Fibroblast of mammary gland (primary cell): ENCODE measurements around the gene NVL.

ENCODE experiments used
- DNase-seq: peaks from one replicate; pipeline ENCODE4 v3.0.0-alpha.2; 2010; ENCODE audit warnings: low read depth
- H3K4me3 ChIP-seq: 2 replicates; pipeline ENCODE4 v1.5.1; 2011; ENCODE audit warnings: low read depth, mild to moderate bottlenecking, low read length, moderate library complexity; ENCODE audit not compliant: control insufficient read depth
- TF ChIP-seq, protein P1 (sequence below): conservative IDR thresholded peaks from 2 replicates; pipeline ENCODE4 v1.5.1; 2011; ENCODE audit warnings: low read depth, low read length, inconsistent platforms; ENCODE audit not compliant: control insufficient read depth, insufficient read depth

The NVL gene

GRCh38 chr1:224253721-224254120 is 76.3 kb downstream of the NVL start:
- TF ChIP-seq, protein P1, sequence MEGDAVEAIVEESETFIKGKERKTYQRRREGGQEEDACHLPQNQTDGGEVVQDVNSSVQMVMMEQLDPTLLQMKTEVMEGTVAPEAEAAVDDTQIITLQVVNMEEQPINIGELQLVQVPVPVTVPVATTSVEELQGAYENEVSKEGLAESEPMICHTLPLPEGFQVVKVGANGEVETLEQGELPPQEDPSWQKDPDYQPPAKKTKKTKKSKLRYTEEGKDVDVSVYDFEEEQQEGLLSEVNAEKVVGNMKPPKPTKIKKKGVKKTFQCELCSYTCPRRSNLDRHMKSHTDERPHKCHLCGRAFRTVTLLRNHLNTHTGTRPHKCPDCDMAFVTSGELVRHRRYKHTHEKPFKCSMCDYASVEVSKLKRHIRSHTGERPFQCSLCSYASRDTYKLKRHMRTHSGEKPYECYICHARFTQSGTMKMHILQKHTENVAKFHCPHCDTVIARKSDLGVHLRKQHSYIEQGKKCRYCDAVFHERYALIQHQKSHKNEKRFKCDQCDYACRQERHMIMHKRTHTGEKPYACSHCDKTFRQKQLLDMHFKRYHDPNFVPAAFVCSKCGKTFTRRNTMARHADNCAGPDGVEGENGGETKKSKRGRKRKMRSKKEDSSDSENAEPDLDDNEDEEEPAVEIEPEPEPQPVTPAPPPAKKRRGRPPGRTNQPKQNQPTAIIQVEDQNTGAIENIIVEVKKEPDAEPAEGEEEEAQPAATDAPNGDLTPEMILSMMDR = no peak
- DNase-seq = peak; percentile 6

GRCh38 chr1:224252479-224252878 is 77.5 kb downstream of the NVL start:
- no peak overlapping the region for H3K4me3 ChIP-seq
- TF ChIP-seq, protein P1 = no peak
- no peak for DNase-seq

More at GRCh38 chr1:224253721-224254120, 76.3 kb downstream of the NVL start:
- no peak overlapping the region for H3K4me3 ChIP-seq

DNA sequence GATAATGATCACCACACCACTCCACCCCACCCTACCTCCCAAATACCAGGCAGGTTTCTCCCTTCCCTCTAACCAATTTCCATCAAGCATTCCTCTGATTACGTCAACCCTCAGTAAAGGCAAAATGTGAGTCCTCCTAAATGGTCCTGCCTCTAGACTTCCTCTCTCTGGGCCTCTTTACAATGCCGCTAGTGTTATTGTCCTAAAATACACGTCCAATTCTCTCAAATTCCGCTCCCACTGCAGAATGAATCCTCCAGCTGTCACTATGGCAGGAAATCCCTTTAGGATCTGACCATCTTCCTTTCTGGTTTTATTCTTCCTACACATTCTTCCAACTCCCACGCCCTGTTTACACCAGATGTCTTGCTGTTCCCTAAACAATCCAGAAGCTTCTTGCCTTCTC is 78.2 kb downstream of the NVL start:
- no peak overlapping the region for H3K4me3 ChIP-seq
- TF ChIP-seq, protein P1 = no peak
- DNase-seq = no peak

DNA sequence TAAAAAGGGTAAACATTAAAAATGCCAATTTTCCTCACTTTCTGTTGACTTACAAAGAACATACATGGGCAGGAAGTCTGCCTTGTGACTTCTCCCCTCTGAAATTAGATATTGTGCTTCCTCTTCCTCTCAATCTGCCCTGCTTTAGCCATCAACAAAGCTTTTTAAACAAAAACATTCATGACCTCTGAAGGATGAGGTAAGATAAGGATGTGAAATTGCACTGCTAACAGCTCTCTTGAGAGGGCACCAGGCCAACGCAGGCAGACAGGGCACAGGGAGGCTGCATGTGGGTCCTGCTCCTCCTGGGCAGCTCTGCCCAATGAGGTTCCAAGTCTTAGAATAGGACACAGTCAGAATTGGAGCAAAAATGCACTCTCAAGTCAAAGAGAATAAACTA is 84.8 kb downstream of the NVL start:
- TF ChIP-seq, protein P1 = no peak
- H3K4me3 ChIP-seq = no peak overlapping the region
- peak; percentile 17 for DNase-seq

DNA sequence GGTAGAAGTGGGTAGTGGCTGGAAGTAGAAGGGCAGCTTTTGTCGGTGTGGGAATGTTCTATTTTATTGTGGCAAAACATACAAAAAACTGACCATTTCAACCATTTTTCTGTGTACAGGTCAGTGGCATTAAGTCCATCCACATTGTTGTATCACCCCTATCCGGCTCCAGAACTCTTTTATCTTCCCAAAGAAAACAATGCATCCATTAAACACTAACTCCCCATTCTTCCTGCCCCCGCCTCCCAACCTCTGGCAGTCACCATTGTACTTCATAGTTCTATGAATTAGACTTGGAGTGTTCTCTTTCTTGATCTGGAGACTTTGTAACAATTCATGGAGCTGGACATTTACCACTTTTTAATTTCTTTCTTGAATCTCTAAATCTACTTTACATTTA is 91.2 kb downstream of the NVL start:
- no peak for DNase-seq
- TF ChIP-seq, protein P1 = no peak
- H3K4me3 ChIP-seq = no peak overlapping the region

GRCh38 chr1:224238212-224238611 is 91.8 kb downstream of the NVL start:
- H3K4me3 ChIP-seq = no peak overlapping the region
- TF ChIP-seq, protein P1 = no peak
- no peak for DNase-seq
